GM12891 (cell line): Measurements from ENCODE around the gene CYP3A5.

Source experiments
- POLR2A ChIP-seq: IDR thresholded peaks from 2 replicates; pipeline ENCODE4 v1.6.1; 2011; ENCODE audit warnings: low read depth, low read length, control low read depth
- POLR2AphosphoS5 ChIP-seq: IDR thresholded peaks from 2 replicates; pipeline ENCODE4 v1.6.1; 2011; ENCODE audit warnings: low read depth, low read length, control low read depth
- SPI1 ChIP-seq: IDR thresholded peaks from 2 replicates; pipeline ENCODE4 v1.6.1; 2011; ENCODE audit warnings: low read depth, low read length, control low read depth
- TAF1 ChIP-seq: IDR thresholded peaks from 2 replicates; pipeline ENCODE4 v1.6.1; 2011; ENCODE audit warnings: low read depth, low read length, control low read depth

DNA sequence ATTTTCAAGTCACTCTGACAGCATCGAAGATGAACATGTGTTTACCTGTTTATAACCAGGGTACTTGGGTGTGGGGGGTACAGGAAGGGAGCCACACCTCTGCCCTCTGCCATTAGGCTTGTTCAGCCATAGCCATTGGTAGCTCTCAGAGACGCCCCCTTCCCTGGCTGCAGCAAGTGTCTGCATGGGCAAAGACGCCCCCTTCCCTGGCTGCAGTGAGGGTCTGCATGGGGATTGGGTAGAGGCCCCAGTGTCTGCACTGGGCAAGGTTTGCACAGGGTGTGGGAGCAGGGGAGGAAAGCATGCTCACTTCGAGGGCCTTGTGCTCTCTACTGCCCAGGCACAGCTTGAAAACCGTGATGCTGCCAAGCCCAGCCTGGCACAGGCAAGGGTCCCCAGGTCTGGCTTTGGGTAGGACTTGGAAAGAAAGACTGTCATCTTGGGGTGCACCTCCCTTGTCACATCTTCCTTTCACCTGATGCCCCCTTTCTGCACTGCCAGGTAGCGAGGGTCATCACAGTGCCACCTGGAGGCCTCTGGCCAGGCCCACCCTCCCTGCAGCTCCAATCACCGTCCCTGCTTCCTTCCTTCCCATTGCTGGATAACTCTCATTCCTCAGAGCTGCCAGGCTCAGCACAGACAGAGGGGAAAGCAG, 78.0 kb downstream of the CYP3A5 start:
- TF ChIP-seq POLR2A, result no peak
- no peak for TF ChIP-seq TAF1
- TF ChIP-seq POLR2AphosphoS5, result no peak
- no peak for TF ChIP-seq SPI1
